ENCODE measurements around the gene GDI1. TPM values are rescaled to one million over a fixed set of nuclear protein-coding genes. Genes with fewer than 3 reads are reported as not detected.

Gene GDI1
- total and polyA plus RNA-seq, 9 of the 15 experiments (the other 6 are each of a cell fraction or from before 2014, with no cell fraction given), result 0.97 to 82.6 (median 37.5) TPM

DNA sequence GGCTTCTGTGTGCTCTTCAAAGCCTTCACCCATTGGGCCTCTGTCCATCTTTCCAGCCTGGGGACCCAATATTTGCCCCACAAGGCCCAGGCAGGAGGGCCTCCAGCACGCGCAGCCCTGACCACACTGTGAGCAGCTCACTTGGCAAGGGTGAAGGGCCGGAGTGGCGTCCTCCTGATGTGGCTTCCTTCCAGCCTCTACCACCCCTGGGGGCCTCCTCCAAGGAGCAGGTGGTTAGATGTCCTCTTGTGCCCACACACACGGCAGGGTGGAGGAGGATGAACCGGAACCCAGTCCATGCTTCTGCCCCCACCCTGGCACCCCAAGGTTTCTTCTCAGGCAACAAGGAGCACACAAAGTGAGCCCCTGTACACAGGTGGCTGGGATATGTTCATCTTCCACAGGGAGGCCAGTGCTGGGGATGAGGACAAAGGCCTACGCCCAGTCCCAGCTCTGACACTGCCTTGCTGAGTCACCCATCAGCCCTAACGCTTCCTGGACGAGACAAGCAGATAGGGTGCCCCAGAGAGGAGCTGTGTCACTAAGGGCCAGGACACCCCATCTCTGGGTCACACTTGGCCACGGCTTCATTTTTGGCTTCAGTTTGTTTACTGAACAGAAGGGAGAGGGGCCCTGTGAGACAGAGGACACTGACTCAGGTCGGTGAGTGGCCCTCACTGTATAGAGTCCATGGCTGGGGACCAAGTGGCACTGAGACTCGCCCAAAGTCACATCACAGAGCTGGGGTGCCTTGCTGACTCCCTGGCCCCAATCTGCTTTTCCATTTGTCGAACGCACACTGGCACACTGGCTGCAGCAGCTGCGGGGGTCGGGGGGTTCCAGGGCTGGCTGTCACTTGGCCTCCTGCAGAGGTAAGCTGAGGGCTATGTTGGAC lies 47.5 kb downstream of the GDI1 start (continued):
- TF ChIP-seq TCF7L2 (IDR thresholded peaks at IDR 0.05; ENCODE audit: low read depth, low read length) (no peak), PPARD (CRISPR knock-in tag; IDR thresholded peaks at IDR 0.05) (no peak), RBM39 (optimal IDR thresholded peaks at IDR 0.05; ENCODE audit: low read depth, low read length) (no peak), DMBX1 (CRISPR knock-in tag; IDR thresholded peaks at IDR 0.05; ENCODE audit: borderline replicate concordance) (no peak), MGA (IDR thresholded peaks at IDR 0.05) (peak; percentile 39), NCOR1 (IDR thresholded peaks at IDR 0.05) (peak; percentile 57), NR1H2 (CRISPR knock-in tag; IDR thresholded peaks at IDR 0.05) (no peak), ZFP1 (CRISPR knock-in tag; IDR thresholded peaks at IDR 0.05) (no peak), BRD4 (IDR thresholded peaks at IDR 0.05) (no peak), PYGO2 (tag; IDR thresholded peaks at IDR 0.05) (no peak), PCBP1 (IDR thresholded peaks at IDR 0.05; ENCODE audit: low read depth, low read length, poor library complexity, severe bottlenecking) (no peak), TFAP4 (CRISPR knock-in tag; IDR thresholded peaks at IDR 0.05; ENCODE audit: borderline replicate concordance) (peak; percentile 54; the same call in 1 of the 2 replicates), E2F6 (IDR thresholded peaks at IDR 0.05; ENCODE audit: borderline replicate concordance in 1 of 2, extremely low read depth in 1 of 2, insufficient read depth in 1 of 2, insufficient read length in 1 of 2, low read depth in 1 of 2, low read length in 1 of 2, poor library complexity in 1 of 2, severe bottlenecking in 1 of 2) (no peak)
